Measurements from ENCODE around the gene WDR59. TPM values are rescaled to one million over a fixed set of nuclear protein-coding genes. Genes with fewer than 3 reads are reported as not detected.

WDR59 gene
- total RNA-seq, 1 experiment from 2014 or later: 95.4 TPM

- Mint-ChIP-seq H3K4me3 (ENCODE audit: low read depth, unreplicated experiment) (no peak overlapping the region), H3K27ac (ENCODE audit: unreplicated experiment) (no peak overlapping the region), H3K36me3 (ENCODE audit: insufficient read depth, unreplicated experiment) (peaks cover 8% of the 10 kb centered on the region), H3K4me1 (ENCODE audit: low read depth, unreplicated experiment) (peaks cover 16% of the 10 kb centered on the region), H3K9me3 (ENCODE audit: low read depth, unreplicated experiment) (no peaks in the 10 kb centered on the region), H3K27me3 (ENCODE audit: unreplicated experiment) (no peaks in the 10 kb centered on the region)
- intact Hi-C loops (cut with micrococcal nuclease; ENCODE audit: unreplicated experiment): loop anchor here (10.0 kb wide), 1 partner anchor 241 kb away; the partner anchor contains the start of gene LDHD
- TF ChIP-seq CTCF (IDR thresholded peaks at IDR 0.05; ENCODE audit: unreplicated experiment): no peak
- CTCF ChIA-PET: interaction anchor here (0.8 kb wide), 1 partner anchor 236 kb away, joined by 3 read pairs; no protein-coding TSS in a partner anchor
- no TSS peak for BruUV-seq (replicated peaks)
- no peak for DNase-seq
Observed at GRCh38 chr16:74874123-74874522, 110.8 kb downstream of the WDR59 start.

- Mint-ChIP-seq H3K27ac (ENCODE audit: unreplicated experiment) (no peak overlapping the region), H3K36me3 (ENCODE audit: insufficient read depth, unreplicated experiment) (peaks cover 8% of the 10 kb centered on the region), H3K9me3 (ENCODE audit: low read depth, unreplicated experiment) (no peaks in the 10 kb centered on the region), H3K4me3 (ENCODE audit: low read depth, unreplicated experiment) (no peak overlapping the region), H3K4me1 (ENCODE audit: low read depth, unreplicated experiment) (peaks cover 16% of the 10 kb centered on the region), H3K27me3 (ENCODE audit: unreplicated experiment) (no peaks in the 10 kb centered on the region)
- intact Hi-C loops (cut with micrococcal nuclease; ENCODE audit: unreplicated experiment): loop anchor here (10.0 kb wide), 1 partner anchor 242 kb away; the partner anchor contains the start of gene LDHD
- BruUV-seq (replicated peaks): no TSS peak
- no peak for TF ChIP-seq CTCF (IDR thresholded peaks at IDR 0.05; ENCODE audit: unreplicated experiment)
- no peak for DNase-seq
- CTCF ChIA-PET: interaction anchor here (1.1 to 1.3 kb wide), 2 partner anchors 10 to 172 kb away, joined by 4 to 6 read pairs; partner anchors contain the start of gene MLKL
Observed at GRCh38 chr16:74872302-74872701, 112.6 kb downstream of the WDR59 start.

GRCh38 chr16:74871608-74872007, 113.3 kb downstream of the WDR59 start:
- CTCF ChIA-PET: interaction anchor here (1.1 to 1.3 kb wide), 2 partner anchors 9 to 171 kb away, joined by 4 to 6 read pairs; partner anchors contain the start of gene MLKL

GRCh38 chr16:74868501-74868900, 116.4 kb downstream of the WDR59 start:
- Mint-ChIP-seq H3K27me3 (ENCODE audit: unreplicated experiment) (no peaks in the 10 kb centered on the region), H3K27ac (ENCODE audit: unreplicated experiment) (no peak overlapping the region), H3K4me3 (ENCODE audit: low read depth, unreplicated experiment) (no peak overlapping the region), H3K4me1 (ENCODE audit: low read depth, unreplicated experiment) (peaks cover 9% of the 10 kb centered on the region), H3K36me3 (ENCODE audit: insufficient read depth, unreplicated experiment) (no peaks in the 10 kb centered on the region), H3K9me3 (ENCODE audit: low read depth, unreplicated experiment) (no peaks in the 10 kb centered on the region)
- DNase-seq: no peak
- CTCF ChIA-PET: no interaction called here
- no peak for TF ChIP-seq CTCF (IDR thresholded peaks at IDR 0.05; ENCODE audit: unreplicated experiment)
- TSS peak; percentile 31 for BruUV-seq (replicated peaks)
- intact Hi-C loops (cut with micrococcal nuclease; ENCODE audit: unreplicated experiment): no loop called here

More at GRCh38 chr16:74871608-74872007, 113.3 kb downstream of the WDR59 start:
- no TSS peak for BruUV-seq (replicated peaks)
- DNase-seq: no peak
- Mint-ChIP-seq H3K27ac (ENCODE audit: unreplicated experiment) (no peak overlapping the region), H3K9me3 (ENCODE audit: low read depth, unreplicated experiment) (no peaks in the 10 kb centered on the region), H3K4me3 (ENCODE audit: low read depth, unreplicated experiment) (no peak overlapping the region), H3K4me1 (ENCODE audit: low read depth, unreplicated experiment) (peaks cover 16% of the 10 kb centered on the region), H3K27me3 (ENCODE audit: unreplicated experiment) (no peaks in the 10 kb centered on the region), H3K36me3 (ENCODE audit: insufficient read depth, unreplicated experiment) (peaks cover 8% of the 10 kb centered on the region)
- intact Hi-C loops (cut with micrococcal nuclease; ENCODE audit: unreplicated experiment): loop anchor here (10.0 kb wide), 1 partner anchor 243 kb away; the partner anchor contains the start of gene LDHD
- TF ChIP-seq CTCF (IDR thresholded peaks at IDR 0.05; ENCODE audit: unreplicated experiment): no peak

Data from Calu3 (cell line).